B cell (primary cell): ENCODE data around the gene STK17B. TPM values are rescaled to one million over a fixed set of nuclear protein-coding genes. Genes with fewer than 3 reads are reported as not detected.

Source experiments
- ATAC-seq: fragments of 200-7000 bp; cut with Tn5 transposase; one replicate; pipeline ENCODE4 v1.10.0; 2021; ENCODE audit warnings: low read depth, mild to moderate bottlenecking, moderate number of reproducible peaks, moderate library complexity
- CTCF ChIA-PET: fragments of 350-600 bp; sonication (Branson Sonifier 250); formaldehyde crosslinking; loops from one replicate; lab custom pipeline; 2021; ENCODE audit warnings: antibody characterized with exemption, inconsistent platforms; lab: Charles Lee
- POLR2A ChIA-PET: fragments of 350-600 bp; sonication (Branson Sonifier 250); formaldehyde crosslinking; loops from one replicate; lab custom pipeline; 2021; ENCODE audit warnings: antibody characterized with exemption; lab: Charles Lee
- DNase-seq: peaks from one replicate; pipeline ENCODE4 v3.0.0; 2013
- H2AFZ ChIP-seq: 2 replicates; pipeline ENCODE4 v1.6.1; 2012; ENCODE audit warnings: mild to moderate bottlenecking, low read depth, low read length; ENCODE audit not compliant: insufficient read depth, poor library complexity, severe bottlenecking
- H3K27ac ChIP-seq, 2 donors: 1 replicate in 1 of 2; 2 replicates in 1 of 2; pipeline ENCODE4 v1.5.1; 2012 to 2013; ENCODE audit warnings: low read length in 2 of 2, mild to moderate bottlenecking in 2 of 2, moderate library complexity in 1 of 2
- H3K27me3 ChIP-seq, 4 experiments: fragments of 200-600 bp in 1 of 4; sonication (generic) in 1 of 4; replicated peaks in 1 of 4; 1 replicate in 2 of 4; 2 replicates in 2 of 4; pipeline versions ENCODE4 v1.6.1 to v1.7.0; 2013 to 2016; ENCODE audit warnings: low read length in 3 of 4, mild to moderate bottlenecking in 2 of 4, mixed read lengths in 1 of 4, moderate library complexity in 1 of 4; ENCODE audit not compliant: insufficient read depth in 4 of 4, control insufficient read depth in 3 of 4; ENCODE audit errors: control extremely low read depth in 1 of 4
- H3K36me3 ChIP-seq, 2 experiments: replicated peaks in 1 of 2; 1 replicate in 1 of 2; 2 replicates in 1 of 2; pipeline versions ENCODE4 v1.6.1 to v1.7.1; 2013; ENCODE audit warnings: low read length in 1 of 2; ENCODE audit not compliant: insufficient read depth in 2 of 2, control insufficient read depth in 1 of 2; ENCODE audit errors: control extremely low read depth in 1 of 2, extremely low read depth in 1 of 2
- H3K4me1 ChIP-seq, 2 donors: fragments of 200-600 bp in 1 of 2; sonication (generic) in 1 of 2; 1 replicate in 1 of 2; 2 replicates in 1 of 2; pipeline versions ENCODE4 v1.5.1 to v1.6.1; 2013 to 2017; ENCODE audit warnings: low read length in 2 of 2; ENCODE audit not compliant: control insufficient read depth in 2 of 2, insufficient read depth in 2 of 2
- H3K4me2 ChIP-seq: replicated peaks from 2 replicates; pipeline ENCODE3; 2012; ENCODE audit warnings: mild to moderate bottlenecking, low read depth, low read length; ENCODE audit not compliant: poor library complexity, severe bottlenecking
- H3K4me3 ChIP-seq, 5 experiments: fragments of 200-600 bp in 1 of 5; sonication (generic) in 1 of 5; 1 replicate in 3 of 5; 2 replicates in 2 of 5; pipeline versions ENCODE4 v1.5.1 to v1.7.0; 2011 to 2016; ENCODE audit warnings: low read length in 4 of 5, mild to moderate bottlenecking in 4 of 5, low read depth in 2 of 5, control low read depth in 1 of 5, moderate library complexity in 1 of 5; ENCODE audit not compliant: insufficient read depth in 1 of 5; ENCODE audit errors: control extremely low read depth in 1 of 5, extremely low read depth in 1 of 5
- H3K79me2 ChIP-seq: fragments of 200-600 bp; sonication (generic); one replicate; pipeline ENCODE4 v1.6.0; 2016; ENCODE audit warnings: low read length; ENCODE audit not compliant: control insufficient read depth, insufficient read depth
- H3K9ac ChIP-seq: fragments of 200-600 bp; sonication (generic); 2 replicates; pipeline ENCODE4 v1.6.1; 2017; ENCODE audit warnings: mild to moderate bottlenecking, low read length, moderate library complexity
- H3K9me3 ChIP-seq, 3 donors: one replicate each; pipeline versions ENCODE4 v1.6.1 to v1.7.1; 2013; ENCODE audit warnings: low read length in 2 of 3; ENCODE audit not compliant: control insufficient read depth in 2 of 3, insufficient read depth in 1 of 3; ENCODE audit errors: control extremely low read depth in 1 of 3
- H4K20me1 ChIP-seq: 2 replicates; pipeline ENCODE4 v1.6.0; 2012; ENCODE audit warnings: mild to moderate bottlenecking, low read length; ENCODE audit not compliant: insufficient read depth, control insufficient read depth, poor library complexity, severe bottlenecking
- H3K27ac Mint-ChIP-seq: one replicate; pipeline ENCODE4 v1.8.0; 2021; ENCODE audit warnings: mixed read lengths
- H3K27me3 Mint-ChIP-seq: one replicate; pipeline ENCODE4 v1.8.0; 2021; ENCODE audit warnings: mixed read lengths
- H3K4me1 Mint-ChIP-seq: one replicate; pipeline ENCODE4 v1.8.0; 2021; ENCODE audit warnings: mixed read lengths
- H3K4me3 Mint-ChIP-seq: one replicate; pipeline ENCODE4 v1.8.0; 2021; ENCODE audit warnings: mixed read lengths
- H3K9me3 Mint-ChIP-seq: one replicate; pipeline ENCODE4 v1.8.0; 2022; ENCODE audit warnings: mixed read lengths; ENCODE audit not compliant: insufficient read depth
- CTCF ChIP-seq: fragments of 200-600 bp; IDR thresholded peaks from one replicate; pipeline ENCODE4 v1.8.0; 2022; ENCODE audit warnings: antibody characterized with exemption, mild to moderate bottlenecking
- EZH2 ChIP-seq: IDR thresholded peaks from 2 replicates; pipeline ENCODE4 v1.6.1; 2012; ENCODE audit warnings: borderline replicate concordance, low read depth, mild to moderate bottlenecking, moderate library complexity, low read length; ENCODE audit not compliant: insufficient read depth, poor library complexity, severe bottlenecking
- WGBS: methylation state at CpG from one replicate; pipeline ENCODE4 v1.1.5; 2013; ENCODE audit warnings: missing lambda C conversion rate; ENCODE audit not compliant: insufficient coverage; 5-methylcytosine and 5-hydroxymethylcytosine counted together
- intact Hi-C: fragments of 100-400 bp; cut with micrococcal nuclease; formaldehyde crosslinking; loops from one replicate; pipeline ENCODE4 v1.10.0; 2022
- polyA plus RNA-seq: library from polyadenylated mRNA; depleted of rRNA; stranded (reverse); fragments of >200 nt; gene quantifications from 2 replicates; pipeline ENCODE4 v1.2.3, GENCODE V29; 2012
- total RNA-seq, 2 donors: library from RNA; stranded (reverse); fragments of 120-200 nt in 1 of 2; gene quantifications; 1 replicate in 1 of 2; 2 replicates in 1 of 2; pipeline versions ENCODE4 v1.2.3 to v1.2.4, GENCODE V29; 2013 to 2022

Gene STK17B
- total and polyA plus RNA-seq, 2 donors (not counting 1 experiment from before 2014, with no cell fraction given) = 120 to 249 TPM

- Histone ChIP-seq H3K79me2 (peaks cover 77% of the 10 kb centered on the region), H3K4me3 (peak overlapping the region; percentile 61 to 81 (median 74)), H3K36me3 (peaks cover 0 to 7% of the 10 kb centered on the region in 2 experiments), H3K27me3 (no peaks in the 10 kb centered on the region), H3K9me3 (no peaks in the 10 kb centered on the region), H3K4me2 (peak overlapping the region; percentile 82), H3K4me1 (peaks cover 53 to 54% of the 10 kb centered on the region in 2 donors), H3K9ac (peak overlapping the region; percentile 86), H2AFZ (peak overlapping the region; percentile 71), H3K27ac (peak overlapping the region; percentile 85 to 93), H4K20me1 (peaks cover 37% of the 10 kb centered on the region)
- H3K27ac Mint-ChIP-seq = peak overlapping the region; percentile 96
- ATAC-seq (no peak), DNase-seq (no peak)
- ChIA-PET POLR2A (interaction anchor here (0.8 to 4.0 kb wide), 10 partner anchors 13 to 514 kb away, joined by 3 to 34 read pairs (median 4); no protein-coding TSS in a partner anchor), CTCF (interaction anchor here (1.2 to 4.3 kb wide), 8 partner anchors 10 to 165 kb away, joined by 3 to 53 read pairs (median 8); no protein-coding TSS in a partner anchor)
- H3K9me3 Mint-ChIP-seq = no peaks in the 10 kb centered on the region
- peaks cover 60% of the 10 kb centered on the region for H3K4me1 Mint-ChIP-seq
- TF ChIP-seq CTCF (no peak), EZH2 (no peak)
- peak overlapping the region; percentile 91 for H3K4me3 Mint-ChIP-seq
- H3K27me3 Mint-ChIP-seq = no peaks in the 10 kb centered on the region
- intact Hi-C loops = loop anchor here (1.0 to 10.0 kb wide), 7 partner anchors 35 to 1343 kb away; partner anchors contain the start of genes MOB4 and SLC39A10
- WGBS = 2% methylated on average over 7 of the region's 11 CpGs
Measured at GRCh38 chr2:196171946-196172345, 568 bp upstream of the STK17B start.

DNA sequence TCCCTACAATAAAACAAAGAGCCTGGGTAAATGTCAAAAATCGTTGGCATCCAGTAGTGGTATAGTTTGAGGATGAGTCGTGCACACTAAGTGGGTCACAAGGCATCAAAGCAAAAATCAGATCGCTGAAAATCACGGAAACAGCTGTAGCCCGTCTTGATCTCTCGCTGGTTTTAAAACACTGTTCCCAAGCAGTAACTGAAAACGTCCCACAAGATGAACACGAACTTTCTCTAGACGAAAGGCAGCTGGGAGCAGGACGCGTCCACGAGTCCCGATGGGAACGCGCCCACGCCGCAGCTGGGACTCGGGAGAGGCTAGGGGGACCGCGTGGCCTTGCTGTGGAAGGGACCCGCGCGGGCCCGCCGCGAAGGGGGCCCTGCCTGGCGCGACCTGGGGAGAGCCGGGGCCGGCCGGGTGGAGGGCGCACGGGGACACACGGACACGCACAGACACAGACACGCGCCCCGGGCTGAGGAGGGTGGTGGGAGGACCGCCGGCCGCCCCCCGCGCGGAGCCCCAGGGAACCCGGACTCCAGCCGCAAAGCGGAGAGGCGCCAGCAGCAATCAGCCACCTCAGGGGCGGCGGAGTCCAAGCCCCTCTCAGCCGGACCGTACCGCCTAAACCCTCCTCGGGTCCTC lies 651 bp downstream of the STK17B start:
- Histone ChIP-seq H3K27ac (peak overlapping the region; percentile 93 to 99), H3K4me3 (peak overlapping the region; percentile 94 to 100 (median 98)), H3K4me1 (peaks cover 53 to 55% of the 10 kb centered on the region in 2 donors), H2AFZ (no peak overlapping the region), H3K27me3 (no peaks in the 10 kb centered on the region), H4K20me1 (peaks cover 46% of the 10 kb centered on the region), H3K4me2 (peak overlapping the region; percentile 76), H3K79me2 (peaks cover 89% of the 10 kb centered on the region), H3K9me3 (no peaks in the 10 kb centered on the region), H3K9ac (peak overlapping the region; percentile 100), H3K36me3 (peaks cover 0 to 14% of the 10 kb centered on the region in 2 experiments)
- no peak for TF ChIP-seq CTCF
- TF ChIP-seq EZH2 = no peak
- ChIA-PET CTCF (interaction anchor here (0.7 to 4.3 kb wide), 20 partner anchors 11 to 166 kb away, joined by 3 to 53 read pairs (median 4); partner anchors contain the start of gene DNAH7), POLR2A (interaction anchor here (0.6 to 4.0 kb wide), 20 partner anchors 8 to 609 kb away, joined by 3 to 34 read pairs (median 5); no protein-coding TSS in a partner anchor)
- peak; percentile 5 for ATAC-seq
- intact Hi-C loops = loop anchor here (1.0 to 10.0 kb wide), 9 partner anchors 10 to 1344 kb away; partner anchors contain the start of genes MOB4 and SLC39A10
- WGBS = under 1% methylated on average over 54 of the region's 54 CpGs
- peak; percentile 72 for DNase-seq
- peaks cover 57% of the 10 kb centered on the region for H3K4me1 Mint-ChIP-seq
- no peaks in the 10 kb centered on the region for H3K27me3 Mint-ChIP-seq
- no peaks in the 10 kb centered on the region for H3K9me3 Mint-ChIP-seq
- peak overlapping the region; percentile 99 for H3K27ac Mint-ChIP-seq
- H3K4me3 Mint-ChIP-seq = peak overlapping the region; percentile 100
